HepG2 (cell line): ENCODE measurements around the gene TMEM106B. TPM values are rescaled to one million over a fixed set of nuclear protein-coding genes. Genes with fewer than 3 reads are reported as not detected.

Source experiments
- FUBP1 ChIP-seq: sonication (generic); formaldehyde crosslinking; IDR thresholded peaks from 2 replicates; pipeline ENCODE4 v1.5.1; 2020; ENCODE audit warnings: missing genetic modification reagents, mild to moderate bottlenecking, borderline replicate concordance
- GABPA ChIP-seq, 2 experiments: IDR thresholded peaks; 2 replicates each; pipeline ENCODE4 v1.6.1; 2011 to 2016; ENCODE audit warnings: low read depth in 2 of 2, low read length in 1 of 2, missing biosample characterization in 1 of 2, missing genetic modification characterization in 1 of 2
- KDM5A ChIP-seq: fragments of 200-600 bp; sonication (generic); IDR thresholded peaks from 2 replicates; pipeline ENCODE4 v1.7.0; 2018; ENCODE audit warnings: antibody characterized with exemption, mild to moderate bottlenecking, low read length, borderline replicate concordance
- MLXIP ChIP-seq: sonication (generic); formaldehyde crosslinking; IDR thresholded peaks from 2 replicates; pipeline ENCODE4 v1.9.0; 2021; ENCODE audit warnings: missing genetic modification reagents, borderline replicate concordance
- MTA3 ChIP-seq: sonication (generic); formaldehyde crosslinking; IDR thresholded peaks from 2 replicates; pipeline ENCODE4 v1.4.0; 2020; ENCODE audit warnings: missing genetic modification reagents
- POLR2AphosphoS5 ChIP-seq: IDR thresholded peaks from 2 replicates; pipeline ENCODE4 v1.6.1; 2012; ENCODE audit warnings: low read depth, low read length
- SKI ChIP-seq: fragments of 450-650 bp; IDR thresholded peaks from one replicate; pipeline ENCODE4 v1.6.1; 2018; ENCODE audit warnings: mild to moderate bottlenecking; ENCODE audit not compliant: partially characterized antibody
- SRY ChIP-seq: sonication (generic); formaldehyde crosslinking; IDR thresholded peaks from 2 replicates; pipeline ENCODE4 v1.8.0; 2022; ENCODE audit warnings: mild to moderate bottlenecking, missing genetic modification reagents
- ZBTB10 ChIP-seq: sonication (generic); formaldehyde crosslinking; IDR thresholded peaks from 2 replicates; pipeline ENCODE4 v1.4.0; 2020; ENCODE audit warnings: missing genetic modification reagents, borderline replicate concordance
- ZFAT ChIP-seq: sonication (generic); formaldehyde crosslinking; conservative IDR thresholded peaks from 2 replicates; pipeline ENCODE4 v1.8.1; 2023; ENCODE audit warnings: missing genetic modification reagents, inconsistent platforms
- ZFP36L1 ChIP-seq: sonication (generic); formaldehyde crosslinking; IDR thresholded peaks from 2 replicates; pipeline ENCODE4 v1.8.0; 2022; ENCODE audit warnings: mild to moderate bottlenecking, missing genetic modification reagents, moderate library complexity
- ZNF609 ChIP-seq: sonication (generic); formaldehyde crosslinking; IDR thresholded peaks from 2 replicates; pipeline ENCODE4 v1.4.0; 2020; ENCODE audit warnings: mild to moderate bottlenecking, missing genetic modification reagents, borderline replicate concordance
- ZNF670 ChIP-seq: sonication (generic); formaldehyde crosslinking; IDR thresholded peaks from 2 replicates; pipeline ENCODE4 v1.8.0; 2022; ENCODE audit warnings: mild to moderate bottlenecking, missing genetic modification reagents, borderline replicate concordance
- polyA plus RNA-seq, 8 experiments: library from polyadenylated mRNA; depleted of rRNA in 3 of 8; stranded (reverse) in 7 of 8; unstranded in 1 of 8; fragments of >200 nt; fragmentation: Illumina TruSeq in 4 of 8; extraction: Trizol in 4 of 8; gene quantifications; 2 replicates each; pipeline versions ENCODE4 v1.2.1 to v1.2.3, GENCODE V29; 2011 to 2016; ENCODE audit warnings: low read depth in 4 of 8, missing spikeins in 1 of 8, mixed read lengths in 1 of 8; ENCODE audit not compliant: insufficient read depth in 1 of 8
- total RNA-seq, 5 experiments: library from RNA; depleted of rRNA; stranded (reverse); fragments of >200 nt; fragmentation: Illumina TruSeq; extraction: Trizol; gene quantifications; 2 replicates each; pipeline ENCODE4 v1.2.3, GENCODE V29; 2016; ENCODE audit warnings: low read depth in 1 of 5

Gene TMEM106B
- total and polyA plus RNA-seq, 2 of the 13 experiments (the other 11 are each of a cell fraction or from before 2014, with no cell fraction given): 16.8 to 25.1 TPM

GRCh38 chr7:12211054-12211710 lies at the start of gene TMEM106B (continued):
- peak; percentile 81 for TF ChIP-seq ZNF609 (CRISPR knock-in tag)
- no peak for TF ChIP-seq SKI
- peak; percentile 94 for TF ChIP-seq ZFAT (CRISPR knock-in tag)
- TF ChIP-seq MLXIP: peak; percentile 81; the same call in 1 of the 2 replicates
- peak; percentile 99 for TF ChIP-seq ZNF670 (CRISPR knock-in tag)
- peak; percentile 51; the same call in 1 of the 2 replicates for TF ChIP-seq MTA3 (CRISPR knock-in tag)
- TF ChIP-seq ZFP36L1 (CRISPR knock-in tag): peak; percentile 97
- TF ChIP-seq KDM5A: 0 out of 2 replicates have a peak, but pooled peaks have one; percentile 10
- TF ChIP-seq FUBP1 (CRISPR knock-in tag): no peak
- peak; percentile 97 for TF ChIP-seq SRY (CRISPR knock-in tag)
- peak; percentile 51 for TF ChIP-seq GABPA (IDR thresholded peaks at IDR 0.05; ENCODE audit: low read depth, low read length)
- TF ChIP-seq GABPA (CRISPR knock-in tag; IDR thresholded peaks at IDR 0.05; ENCODE audit: low read depth): 0 out of 2 replicates have a peak, but pooled peaks have one; percentile 12
- peak; percentile 91 for TF ChIP-seq ZBTB10 (CRISPR knock-in tag)
- TF ChIP-seq POLR2AphosphoS5: peak; percentile 92
